Nephron (organoid): ENCODE results near the gene IFI44.

ENCODE experiments used
- H3K27ac Mint-ChIP-seq, 3 experiments: 2 replicates each; pipeline ENCODE4 v1.8.0; 2020; ENCODE audit warnings: mixed read lengths in 3 of 3, mild to moderate bottlenecking in 2 of 3, moderate library complexity in 1 of 3
- H3K27me3 Mint-ChIP-seq: 2 replicates; pipeline ENCODE4 v1.8.0; 2021; ENCODE audit warnings: low read depth, mild to moderate bottlenecking, moderate library complexity, mixed read lengths
- H3K36me3 Mint-ChIP-seq: 2 replicates; pipeline ENCODE4 v1.8.0; 2020; ENCODE audit warnings: low read depth, mixed read lengths
- H3K4me1 Mint-ChIP-seq: 2 replicates; pipeline ENCODE4 v1.8.0; 2020; ENCODE audit warnings: mixed read lengths
- H3K4me3 Mint-ChIP-seq, 3 experiments: 2 replicates each; pipeline ENCODE4 v1.8.0; 2020; ENCODE audit warnings: mild to moderate bottlenecking in 3 of 3, mixed read lengths in 3 of 3, moderate library complexity in 2 of 3
- H3K9me3 Mint-ChIP-seq: 2 replicates; pipeline ENCODE4 v1.8.0; 2020; ENCODE audit warnings: mixed read lengths
- TF ChIP-seq, protein P1 (sequence below), 3 experiments: fragments of 200-600 bp; sonication (generic); IDR thresholded peaks; one replicate each; pipeline ENCODE4 v1.5.0; 2021; ENCODE audit warnings: antibody characterized with exemption in 3 of 3; ENCODE audit not compliant: unreplicated experiment in 3 of 3

IFI44 gene

GRCh38 chr1:78620666-78621065 lies 29.0 kb upstream of the IFI44 start:
- Mint-ChIP-seq H3K4me1 (peaks cover 32% of the 10 kb centered on the region), H3K4me3 (peak overlapping the region; percentile 62 to 80 (median 72)), H3K36me3 (no peaks in the 10 kb centered on the region), H3K9me3 (no peaks in the 10 kb centered on the region), H3K27me3 (peaks cover 3% of the 10 kb centered on the region), H3K27ac (peak overlapping the region; percentile 85 to 93 (median 86))
- TF ChIP-seq, protein P1, sequence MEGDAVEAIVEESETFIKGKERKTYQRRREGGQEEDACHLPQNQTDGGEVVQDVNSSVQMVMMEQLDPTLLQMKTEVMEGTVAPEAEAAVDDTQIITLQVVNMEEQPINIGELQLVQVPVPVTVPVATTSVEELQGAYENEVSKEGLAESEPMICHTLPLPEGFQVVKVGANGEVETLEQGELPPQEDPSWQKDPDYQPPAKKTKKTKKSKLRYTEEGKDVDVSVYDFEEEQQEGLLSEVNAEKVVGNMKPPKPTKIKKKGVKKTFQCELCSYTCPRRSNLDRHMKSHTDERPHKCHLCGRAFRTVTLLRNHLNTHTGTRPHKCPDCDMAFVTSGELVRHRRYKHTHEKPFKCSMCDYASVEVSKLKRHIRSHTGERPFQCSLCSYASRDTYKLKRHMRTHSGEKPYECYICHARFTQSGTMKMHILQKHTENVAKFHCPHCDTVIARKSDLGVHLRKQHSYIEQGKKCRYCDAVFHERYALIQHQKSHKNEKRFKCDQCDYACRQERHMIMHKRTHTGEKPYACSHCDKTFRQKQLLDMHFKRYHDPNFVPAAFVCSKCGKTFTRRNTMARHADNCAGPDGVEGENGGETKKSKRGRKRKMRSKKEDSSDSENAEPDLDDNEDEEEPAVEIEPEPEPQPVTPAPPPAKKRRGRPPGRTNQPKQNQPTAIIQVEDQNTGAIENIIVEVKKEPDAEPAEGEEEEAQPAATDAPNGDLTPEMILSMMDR (IDR thresholded peaks at IDR 0.05; ENCODE audit: unreplicated experiment in 3 of 3), result no peak

DNA sequence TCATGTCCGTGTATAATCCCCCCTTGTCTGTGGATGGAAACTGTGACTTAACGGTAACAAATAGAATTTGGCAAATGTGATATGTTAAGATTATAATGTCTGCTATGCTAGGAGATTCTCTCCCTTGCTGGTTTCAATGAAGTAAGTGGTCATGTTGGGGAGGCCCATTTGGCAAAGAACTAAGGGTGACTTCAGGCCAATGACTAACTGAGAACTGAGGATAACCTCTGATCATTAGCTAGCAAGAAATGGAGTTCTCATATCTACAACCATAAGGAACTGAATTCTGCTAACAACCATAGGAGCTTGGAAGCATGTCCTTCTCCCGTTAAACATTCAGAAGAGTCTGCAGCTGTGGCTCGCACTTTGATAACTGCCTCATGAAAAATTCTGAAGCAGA lies 27.1 kb upstream of the IFI44 start:
- TF ChIP-seq, protein P1 (IDR thresholded peaks at IDR 0.05; ENCODE audit: unreplicated experiment in 3 of 3), result no peak
- Mint-ChIP-seq H3K36me3 (no peaks in the 10 kb centered on the region), H3K4me3 (peak overlapping the region in 2 of 3 experiments; percentile 40 to 75), H3K27me3 (peaks cover 3% of the 10 kb centered on the region), H3K27ac (peak overlapping the region in 2 of 3 experiments; percentile 18 to 83), H3K4me1 (peaks cover 31% of the 10 kb centered on the region), H3K9me3 (no peaks in the 10 kb centered on the region)

GRCh38 chr1:78624035-78624434 lies 25.6 kb upstream of the IFI44 start:
- H3K27ac Mint-ChIP-seq, result no peak overlapping the region
- peaks cover 20% of the 10 kb centered on the region for H3K4me1 Mint-ChIP-seq
- H3K36me3 Mint-ChIP-seq, result no peaks in the 10 kb centered on the region
- TF ChIP-seq, protein P1 (IDR thresholded peaks at IDR 0.05; ENCODE audit: unreplicated experiment in 3 of 3), result no peak
- H3K4me3 Mint-ChIP-seq, result no peak overlapping the region
- no peaks in the 10 kb centered on the region for H3K9me3 Mint-ChIP-seq
- peaks cover 3% of the 10 kb centered on the region for H3K27me3 Mint-ChIP-seq

DNA sequence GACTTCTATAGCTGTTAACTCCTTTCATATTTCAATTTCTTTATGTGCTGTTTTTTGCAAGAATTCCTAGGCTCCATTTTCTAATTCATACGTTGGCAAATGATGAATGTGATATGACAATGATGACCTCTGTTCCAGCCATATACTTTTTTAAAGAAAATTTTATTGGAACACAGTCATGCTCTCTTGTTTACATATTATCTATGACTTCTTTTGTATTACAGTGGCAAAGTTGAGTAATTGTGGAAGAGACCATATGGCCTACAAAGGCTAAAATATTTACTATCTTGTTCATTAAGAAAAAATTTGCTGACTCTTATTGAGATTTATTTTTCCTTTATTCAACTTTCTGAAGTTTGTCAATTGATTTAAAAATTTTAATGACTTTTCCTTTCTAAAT lies 22.3 kb upstream of the IFI44 start:
- Mint-ChIP-seq H3K27me3 (peaks cover 3% of the 10 kb centered on the region), H3K4me1 (no peaks in the 10 kb centered on the region), H3K36me3 (no peaks in the 10 kb centered on the region)

DNA sequence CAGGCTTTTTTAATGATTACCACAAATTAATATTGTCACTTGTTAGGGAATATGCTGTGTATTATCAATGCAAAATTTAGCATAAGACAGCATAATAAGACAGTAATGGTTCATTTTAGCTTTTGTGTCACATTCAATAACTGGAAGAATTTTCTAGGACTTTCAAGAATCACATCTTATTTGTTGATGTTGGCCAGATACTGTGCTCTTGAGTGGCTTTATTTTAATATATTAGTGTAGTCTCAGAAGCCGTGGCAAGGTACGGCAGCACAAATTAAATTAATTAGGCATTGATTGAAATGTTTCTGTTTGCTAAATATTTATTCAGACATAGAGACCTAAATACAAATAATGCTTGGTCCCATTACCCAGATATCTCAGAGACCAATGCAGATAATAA lies 19.0 kb upstream of the IFI44 start:
- no peak overlapping the region for H3K4me3 Mint-ChIP-seq
- no peak overlapping the region for H3K27ac Mint-ChIP-seq
- H3K9me3 Mint-ChIP-seq, result peaks cover 3% of the 10 kb centered on the region
- no peaks in the 10 kb centered on the region for H3K36me3 Mint-ChIP-seq
- H3K4me1 Mint-ChIP-seq, result no peaks in the 10 kb centered on the region
- H3K27me3 Mint-ChIP-seq, result no peaks in the 10 kb centered on the region
- TF ChIP-seq, protein P1 (IDR thresholded peaks at IDR 0.05; ENCODE audit: unreplicated experiment in 3 of 3), result no peak

More for the DNA sequence above, 22.3 kb upstream of the IFI44 start:
- no peak overlapping the region for H3K27ac Mint-ChIP-seq
- no peaks in the 10 kb centered on the region for H3K9me3 Mint-ChIP-seq
- TF ChIP-seq, protein P1 (IDR thresholded peaks at IDR 0.05; ENCODE audit: unreplicated experiment in 3 of 3), result no peak
- H3K4me3 Mint-ChIP-seq, result no peak overlapping the region

- TF ChIP-seq, protein P1 (IDR thresholded peaks at IDR 0.05; ENCODE audit: unreplicated experiment in 3 of 3), result no peak
- Mint-ChIP-seq H3K27me3 (no peaks in the 10 kb centered on the region), H3K4me3 (no peak overlapping the region), H3K9me3 (peaks cover 3% of the 10 kb centered on the region), H3K4me1 (no peaks in the 10 kb centered on the region), H3K36me3 (no peaks in the 10 kb centered on the region), H3K27ac (no peak overlapping the region)
Observed at GRCh38 chr1:78633209-78633608, 16.4 kb upstream of the IFI44 start.
